HepG2 (cell line): Measurements from ENCODE around the gene PLCL1. TPM values are rescaled to one million over a fixed set of nuclear protein-coding genes. Genes with fewer than 3 reads are reported as not detected.

ENCODE experiments used
- ATAC-seq: fragments of 200-7000 bp; cut with Tn5 transposase; 3 replicates; pipeline ENCODE4 v1.9.1; 2020; ENCODE audit warnings: mild to moderate bottlenecking, moderate library complexity
- BruUV-seq: library from RNA; stranded (reverse); fragments of 400-500 nt; replicated peaks from 2 replicates; lab custom pipeline; 2021; lab: Mats Ljungman, UMichigan
- CTCF ChIA-PET: fragments of 300-600 bp; formaldehyde crosslinking; extraction: SDS; loops from one replicate; lab custom pipeline; 2021; ENCODE audit warnings: low total read pairs, inconsistent platforms, low intra/inter-chr PET ratio; lab: Yijun Ruan, JAX
- POLR2A ChIA-PET: fragments of 350-600 bp; sonication (Branson Sonifier 250); formaldehyde crosslinking; loops from one replicate; lab custom pipeline; 2020; ENCODE audit warnings: antibody characterized with exemption, inconsistent platforms; lab: Yijun Ruan, JAX
- DNase-seq: peaks from one replicate; pipeline ENCODE4 v3.0.0-alpha.2; 2015; ENCODE audit warnings: low spot score
- FAIRE-seq: peaks from 3 replicates; lab custom pipeline; 2011; peaks lifted over from hg19 to GRCh38; lab: Jason Lieb, UNC
- H2AFZ ChIP-seq: one replicate; pipeline ENCODE4 v1.6.1; 2011; ENCODE audit warnings: low read length, inconsistent platforms
- H3K27ac ChIP-seq: fragments of 300-600 bp; 3 replicates; pipeline ENCODE4 v1.8.0; 2011; ENCODE audit warnings: mixed run types, mild to moderate bottlenecking, mixed read lengths, low read length, inconsistent platforms; ENCODE audit not compliant: insufficient read depth; ENCODE audit errors: extremely low read length
- H3K27me3 ChIP-seq, 2 experiments: fragments of 200-600 bp in 1 of 2; 2 replicates in 1 of 2; 3 replicates in 1 of 2; pipeline versions ENCODE4 v1.6.0 to v1.8.0; 2011; ENCODE audit warnings: low read length in 2 of 2, mild to moderate bottlenecking in 2 of 2, moderate library complexity in 2 of 2, inconsistent platforms in 1 of 2; ENCODE audit not compliant: insufficient read depth in 2 of 2, control insufficient read depth in 1 of 2
- H3K36me3 ChIP-seq, 2 experiments: fragments of 200-600 bp in 1 of 2; replicated peaks in 1 of 2; 2 replicates in 1 of 2; 3 replicates in 1 of 2; pipeline versions ENCODE4 v1.5.1 to v1.8.0; 2011; ENCODE audit warnings: low read length in 2 of 2, inconsistent platforms in 1 of 2; ENCODE audit not compliant: insufficient read depth in 2 of 2, control insufficient read depth in 1 of 2
- H3K4me1 ChIP-seq: 2 replicates; pipeline ENCODE4 v1.5.1; 2012; ENCODE audit warnings: low read length, inconsistent platforms; ENCODE audit not compliant: insufficient read depth
- H3K4me2 ChIP-seq: 2 replicates; pipeline ENCODE4 v1.6.0; 2011; ENCODE audit warnings: low read depth, low read length, inconsistent platforms
- H3K4me3 ChIP-seq, 3 experiments: fragments of 200-600 bp in 1 of 3; sonication (generic), shearing (Covaris generic) in 1 of 3; replicated peaks in 1 of 3; 2 replicates each; pipeline ENCODE4 v1.5.1; 2011 to 2016; ENCODE audit warnings: low read length in 3 of 3, inconsistent platforms in 2 of 3, low read depth in 2 of 3, mild to moderate bottlenecking in 2 of 3, control low read depth in 1 of 3, mixed read lengths in 1 of 3; ENCODE audit not compliant: insufficient read depth in 1 of 3
- H3K79me2 ChIP-seq: one replicate; pipeline ENCODE4 v1.6.1; 2011; ENCODE audit warnings: low read length, inconsistent platforms; ENCODE audit not compliant: insufficient read depth
- H3K9ac ChIP-seq: 2 replicates; pipeline ENCODE4 v1.6.0; 2011; ENCODE audit warnings: mild to moderate bottlenecking, low read depth, low read length, inconsistent platforms; ENCODE audit not compliant: insufficient read depth
- H3K9me3 ChIP-seq: 2 replicates; pipeline ENCODE4 v1.5.1; 2012; ENCODE audit warnings: mild to moderate bottlenecking, low read length
- H4K20me1 ChIP-seq: 2 replicates; pipeline ENCODE4 v1.6.0; 2011; ENCODE audit warnings: inconsistent platforms, mild to moderate bottlenecking, low read length, moderate library complexity; ENCODE audit not compliant: insufficient read depth
- EP300 ChIP-seq, 3 experiments: sonication (generic) in 1 of 3; formaldehyde crosslinking in 1 of 3; IDR thresholded peaks; 2 replicates each; pipeline versions ENCODE4 v1.5.1 to v1.6.1; 2011 to 2020; ENCODE audit warnings: low read depth in 2 of 3, low read length in 2 of 3, borderline replicate concordance in 1 of 3, improper control_type of control experiment in 1 of 3, mild to moderate bottlenecking in 1 of 3, missing genetic modification reagents in 1 of 3, moderate library complexity in 1 of 3
- HOXA7 ChIP-seq: sonication (generic); formaldehyde crosslinking; IDR thresholded peaks from 2 replicates; pipeline ENCODE4 v1.8.1; 2022; ENCODE audit warnings: mild to moderate bottlenecking, missing genetic modification reagents, moderate library complexity
- KDM4B ChIP-seq: sonication (generic); formaldehyde crosslinking; IDR thresholded peaks from 2 replicates; pipeline ENCODE4 v1.4.0; 2020; ENCODE audit warnings: missing genetic modification reagents
- RBFOX2 ChIP-seq: fragments of 200-400 bp; formaldehyde crosslinking; IDR thresholded peaks from 2 replicates; pipeline ENCODE4 v1.6.1; 2017; ENCODE audit warnings: low read depth, mild to moderate bottlenecking, low read length
- TCF7L2 ChIP-seq: IDR thresholded peaks from 2 replicates; pipeline ENCODE4 v1.6.1; 2011; ENCODE audit warnings: mild to moderate bottlenecking, low read depth, low read length, moderate library complexity
- WGBS: methylation state at CpG from one replicate; pipeline ENCODE4 v1.1.6; 2017; ENCODE audit warnings: low lambda C conversion rate; 5-methylcytosine and 5-hydroxymethylcytosine counted together
- in situ Hi-C: cut with HindIII; loops from 2 replicates; pipeline ENCODE4 v1.10.0; 2017; ENCODE audit warnings: low pct_unique_long_range_greater_than_20kb; ENCODE audit not compliant: extremely low pct_ligation_motif_present
- intact Hi-C: fragments of 100-400 bp; cut with micrococcal nuclease; formaldehyde crosslinking; loops from one replicate; pipeline ENCODE4 v1.10.0; 2022; ENCODE audit not compliant: unreplicated experiment
- polyA plus RNA-seq, 8 experiments: library from polyadenylated mRNA; depleted of rRNA in 3 of 8; stranded (reverse) in 7 of 8; unstranded in 1 of 8; fragments of >200 nt; fragmentation: Illumina TruSeq in 4 of 8; extraction: Trizol in 4 of 8; gene quantifications; 2 replicates each; pipeline versions ENCODE4 v1.2.1 to v1.2.3, GENCODE V29; 2011 to 2016; ENCODE audit warnings: low read depth in 4 of 8, missing spikeins in 1 of 8, mixed read lengths in 1 of 8; ENCODE audit not compliant: insufficient read depth in 1 of 8
- total RNA-seq, 5 experiments: library from RNA; depleted of rRNA; stranded (reverse); fragments of >200 nt; fragmentation: Illumina TruSeq; extraction: Trizol; gene quantifications; 2 replicates each; pipeline ENCODE4 v1.2.3, GENCODE V29; 2016; ENCODE audit warnings: low read depth in 1 of 5
- TF ChIP-seq, protein P1 (sequence below): sonication (generic); formaldehyde crosslinking; IDR thresholded peaks from 2 replicates; pipeline ENCODE4 v1.5.0; 2020; ENCODE audit warnings: mild to moderate bottlenecking, missing genetic modification reagents, borderline replicate concordance
- TF ChIP-seq, protein P2 (sequence below): sonication (generic); formaldehyde crosslinking; IDR thresholded peaks from 2 replicates; pipeline ENCODE4 v1.4.0; 2020; ENCODE audit warnings: missing genetic modification reagents

Gene PLCL1
- total and polyA plus RNA-seq, 2 of the 13 experiments (the other 11 are each of a cell fraction or from before 2014, with no cell fraction given) = not detected

DNA sequence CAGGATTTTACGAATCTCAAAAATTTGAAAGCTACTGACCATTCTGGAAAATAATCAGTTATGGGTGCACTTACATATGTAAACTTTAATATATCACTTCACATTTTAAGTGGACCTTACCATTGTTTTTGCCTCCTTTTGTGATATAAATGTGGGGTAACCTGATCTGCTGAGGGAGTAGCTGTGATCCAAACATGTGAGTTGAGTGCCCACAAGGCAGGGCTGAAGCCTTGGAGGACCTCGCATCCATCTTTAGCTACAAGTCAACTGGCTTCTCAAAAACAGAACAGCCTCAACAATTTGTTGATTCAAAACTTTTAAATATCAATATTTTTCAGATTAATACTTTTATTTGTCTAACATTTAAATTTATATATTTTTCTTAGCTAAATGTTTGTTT lies 178.2 kb downstream of the PLCL1 start (continued):
- TF ChIP-seq, protein P1, sequence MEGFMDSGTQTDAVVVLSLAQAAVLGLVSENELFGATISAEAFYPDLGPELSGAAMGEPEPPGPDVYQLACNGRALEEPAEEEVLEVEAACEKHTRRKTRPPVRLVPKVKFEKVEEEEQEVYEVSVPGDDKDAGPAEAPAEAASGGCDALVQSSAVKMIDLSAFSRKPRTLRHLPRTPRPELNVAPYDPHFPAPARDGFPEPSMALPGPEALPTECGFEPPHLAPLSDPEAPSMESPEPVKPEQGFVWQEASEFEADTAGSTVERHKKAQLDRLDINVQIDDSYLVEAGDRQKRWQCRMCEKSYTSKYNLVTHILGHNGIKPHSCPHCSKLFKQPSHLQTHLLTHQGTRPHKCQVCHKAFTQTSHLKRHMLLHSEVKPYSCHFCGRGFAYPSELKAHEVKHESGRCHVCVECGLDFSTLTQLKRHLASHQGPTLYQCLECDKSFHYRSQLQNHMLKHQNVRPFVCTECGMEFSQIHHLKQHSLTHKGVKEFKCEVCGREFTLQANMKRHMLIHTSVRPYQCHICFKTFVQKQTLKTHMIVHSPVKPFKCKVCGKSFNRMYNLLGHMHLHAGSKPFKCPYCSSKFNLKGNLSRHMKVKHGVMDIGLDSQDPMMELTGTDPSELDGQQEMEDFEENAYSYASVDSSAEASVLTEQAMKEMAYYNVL (CRISPR knock-in tag) = no peak
- no peak for TF ChIP-seq KDM4B (CRISPR knock-in tag)

- in situ Hi-C loops = no loop called here
- no peak for TF ChIP-seq TCF7L2
- TF ChIP-seq, protein P2, sequence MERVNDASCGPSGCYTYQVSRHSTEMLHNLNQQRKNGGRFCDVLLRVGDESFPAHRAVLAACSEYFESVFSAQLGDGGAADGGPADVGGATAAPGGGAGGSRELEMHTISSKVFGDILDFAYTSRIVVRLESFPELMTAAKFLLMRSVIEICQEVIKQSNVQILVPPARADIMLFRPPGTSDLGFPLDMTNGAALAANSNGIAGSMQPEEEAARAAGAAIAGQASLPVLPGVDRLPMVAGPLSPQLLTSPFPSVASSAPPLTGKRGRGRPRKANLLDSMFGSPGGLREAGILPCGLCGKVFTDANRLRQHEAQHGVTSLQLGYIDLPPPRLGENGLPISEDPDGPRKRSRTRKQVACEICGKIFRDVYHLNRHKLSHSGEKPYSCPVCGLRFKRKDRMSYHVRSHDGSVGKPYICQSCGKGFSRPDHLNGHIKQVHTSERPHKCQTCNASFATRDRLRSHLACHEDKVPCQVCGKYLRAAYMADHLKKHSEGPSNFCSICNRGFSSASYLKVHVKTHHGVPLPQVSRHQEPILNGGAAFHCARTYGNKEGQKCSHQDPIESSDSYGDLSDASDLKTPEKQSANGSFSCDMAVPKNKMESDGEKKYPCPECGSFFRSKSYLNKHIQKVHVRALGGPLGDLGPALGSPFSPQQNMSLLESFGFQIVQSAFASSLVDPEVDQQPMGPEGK = no peak
- no peak for TF ChIP-seq HOXA7 (CRISPR knock-in tag)
- TF ChIP-seq EP300 (IDR thresholded peaks at IDR 0.05; ENCODE audit: low read depth in 2 of 2, low read length in 2 of 2) = no peak
- TF ChIP-seq EP300 (CRISPR knock-in tag; IDR thresholded peaks at IDR 0.05; ENCODE audit: borderline replicate concordance) = no peak
- TF ChIP-seq RBFOX2 = no peak
- no peak overlapping the region for H3K4me3 ChIP-seq
- no peak overlapping the region for H3K9ac ChIP-seq
- no peaks in the 10 kb centered on the region for H3K36me3 ChIP-seq
- POLR2A ChIA-PET = no interaction called here
- H3K4me2 ChIP-seq = no peak overlapping the region
- DNase-seq (no peak), ATAC-seq (no peak), FAIRE-seq (no peak)
- no peaks in the 10 kb centered on the region for H4K20me1 ChIP-seq
- intact Hi-C loops = no loop called here
- CTCF ChIA-PET = no interaction called here
- no TSS peak for BruUV-seq
- H2AFZ ChIP-seq = no peak overlapping the region
- no peaks in the 10 kb centered on the region for H3K79me2 ChIP-seq
- WGBS = 34% methylated on average over 2 of the region's 2 CpGs
- no peak overlapping the region for H3K27ac ChIP-seq
- H3K4me1 ChIP-seq = no peaks in the 10 kb centered on the region
- no peaks in the 10 kb centered on the region for H3K27me3 ChIP-seq
- no peaks in the 10 kb centered on the region for H3K9me3 ChIP-seq
Measured at GRCh38 chr2:197985029-197985638, 180.7 kb downstream of the PLCL1 start.
